Astrocyte (in vitro differentiated cells and primary cell): ENCODE results near the gene LGI2. TPM values are rescaled to one million over a fixed set of nuclear protein-coding genes. Genes with fewer than 3 reads are reported as not detected.

Source experiments
- DNase-seq: peaks from one replicate; pipeline ENCODE4 v3.0.0-alpha.2; 2010; ENCODE audit warnings: low read depth
- FAIRE-seq: peaks from 2 replicates; lab custom pipeline; 2011; peaks lifted over from hg19 to GRCh38; lab: Jason Lieb, UNC
- H2AFZ ChIP-seq: 2 replicates; pipeline ENCODE4 v1.6.0; 2012; ENCODE audit warnings: low read depth, low read length, inconsistent platforms
- H3K27ac ChIP-seq: 2 replicates; pipeline ENCODE4 v1.5.1; 2011; ENCODE audit warnings: low read depth, low read length, inconsistent platforms
- H3K27me3 ChIP-seq: 2 replicates; pipeline ENCODE4 v1.6.0; 2011; ENCODE audit warnings: low read length, inconsistent platforms; ENCODE audit not compliant: insufficient read depth
- H3K36me3 ChIP-seq: 2 replicates; pipeline ENCODE4 v1.5.1; 2011; ENCODE audit warnings: low read length, inconsistent platforms; ENCODE audit not compliant: insufficient read depth
- H3K4me1 ChIP-seq: 2 replicates; pipeline ENCODE4 v1.5.1; 2011; ENCODE audit warnings: low read length, inconsistent platforms; ENCODE audit not compliant: insufficient read depth
- H3K4me2 ChIP-seq: 2 replicates; pipeline ENCODE4 v1.6.0; 2012; ENCODE audit warnings: low read length, inconsistent platforms
- H3K4me3 ChIP-seq: 2 replicates; pipeline ENCODE4 v1.5.1; 2011; ENCODE audit warnings: low read depth, mild to moderate bottlenecking, low read length, inconsistent platforms; ENCODE audit not compliant: insufficient read depth
- H3K79me2 ChIP-seq: 2 replicates; pipeline ENCODE4 v1.6.0; 2012; ENCODE audit warnings: mild to moderate bottlenecking, low read length, inconsistent platforms; ENCODE audit not compliant: insufficient read depth
- H3K9ac ChIP-seq: 2 replicates; pipeline ENCODE4 v1.6.0; 2012; ENCODE audit warnings: mild to moderate bottlenecking, low read length, inconsistent platforms
- H3K9me3 ChIP-seq: 2 replicates; pipeline ENCODE4 v1.5.1; 2012; ENCODE audit warnings: low read depth, mild to moderate bottlenecking, low read length, inconsistent platforms; ENCODE audit not compliant: insufficient read depth
- H4K20me1 ChIP-seq: 2 replicates; pipeline ENCODE4 v1.6.0; 2012; ENCODE audit warnings: low read length, inconsistent platforms; ENCODE audit not compliant: insufficient read depth
- H3K27ac Mint-ChIP-seq: one replicate; pipeline ENCODE4 v1.8.0; 2021; ENCODE audit warnings: mild to moderate bottlenecking, mixed read lengths; ENCODE audit not compliant: unreplicated experiment
- H3K27me3 Mint-ChIP-seq: one replicate; pipeline ENCODE4 v1.8.0; 2021; ENCODE audit warnings: low read depth, mixed read lengths; ENCODE audit not compliant: unreplicated experiment
- H3K36me3 Mint-ChIP-seq: one replicate; pipeline ENCODE4 v1.8.0; 2021; ENCODE audit warnings: low read depth, mixed read lengths; ENCODE audit not compliant: unreplicated experiment
- H3K4me1 Mint-ChIP-seq: one replicate; pipeline ENCODE4 v1.8.0; 2021; ENCODE audit warnings: low read depth, mixed read lengths; ENCODE audit not compliant: unreplicated experiment
- H3K4me3 Mint-ChIP-seq: one replicate; pipeline ENCODE4 v1.8.0; 2021; ENCODE audit warnings: mild to moderate bottlenecking, moderate library complexity, mixed read lengths; ENCODE audit not compliant: unreplicated experiment
- H3K9me3 Mint-ChIP-seq: one replicate; pipeline ENCODE4 v1.8.0; 2021; ENCODE audit warnings: mild to moderate bottlenecking, mixed read lengths; ENCODE audit not compliant: unreplicated experiment
- CTCF ChIP-seq: IDR thresholded peaks from 2 replicates; pipeline ENCODE4 v1.5.1; 2011; ENCODE audit warnings: low read depth, mild to moderate bottlenecking, inconsistent platforms, low read length, moderate library complexity; ENCODE audit not compliant: insufficient read depth
- EZH2 ChIP-seq: IDR thresholded peaks from 2 replicates; pipeline ENCODE4 v1.6.1; 2012; ENCODE audit warnings: mild to moderate bottlenecking, low read length, inconsistent platforms; ENCODE audit not compliant: insufficient read depth
- total RNA-seq: library from RNA; stranded (reverse); gene quantifications from 2 replicates; pipeline ENCODE4 v1.2.1, GENCODE V29; 2021

The LGI2 gene
- total RNA-seq, 1 donor from 2014 or later = 0.27 TPM

GRCh38 chr4:25011135-25011866, 19.4 kb downstream of the LGI2 start:
- Mint-ChIP-seq H3K27ac (no peak overlapping the region), H3K27me3 (peaks cover 27% of the 10 kb centered on the region)

GRCh38 chr4:25007598-25007997, 23.1 kb downstream of the LGI2 start:
- no peaks in the 10 kb centered on the region for H4K20me1 ChIP-seq
- DNase-seq = no peak
- H3K9ac ChIP-seq = no peak overlapping the region
- Mint-ChIP-seq H3K27me3 (peaks cover 16% of the 10 kb centered on the region), H3K9me3 (peaks cover 8% of the 10 kb centered on the region), H3K36me3 (no peaks in the 10 kb centered on the region), H3K4me3 (no peak overlapping the region), H3K4me1 (peaks cover 7% of the 10 kb centered on the region), H3K27ac (peak overlapping the region; percentile 20)
- H3K4me1 ChIP-seq = no peaks in the 10 kb centered on the region
- peaks cover 10% of the 10 kb centered on the region for H3K27me3 ChIP-seq
- H3K79me2 ChIP-seq = no peaks in the 10 kb centered on the region
- H3K36me3 ChIP-seq = no peaks in the 10 kb centered on the region
- no peak overlapping the region for H3K27ac ChIP-seq
- no peak overlapping the region for H2AFZ ChIP-seq
- FAIRE-seq = no peak
- no peaks in the 10 kb centered on the region for H3K9me3 ChIP-seq
- TF ChIP-seq CTCF (no peak), EZH2 (no peak)
- no peak overlapping the region for H3K4me2 ChIP-seq
- H3K4me3 ChIP-seq = no peak overlapping the region

More at GRCh38 chr4:25011135-25011866, 19.4 kb downstream of the LGI2 start:
- DNase-seq (no peak), FAIRE-seq (no peak)
- H3K36me3 ChIP-seq = no peaks in the 10 kb centered on the region
- no peak overlapping the region for H3K4me3 ChIP-seq
- TF ChIP-seq CTCF (no peak), EZH2 (no peak)
- peaks cover 14% of the 10 kb centered on the region for H3K27me3 ChIP-seq
- no peaks in the 10 kb centered on the region for H3K79me2 ChIP-seq
- no peak overlapping the region for H3K27ac ChIP-seq
- Mint-ChIP-seq H3K4me1 (peaks cover 3% of the 10 kb centered on the region), H3K36me3 (no peaks in the 10 kb centered on the region), H3K4me3 (no peak overlapping the region), H3K9me3 (peaks cover 5% of the 10 kb centered on the region)
- H4K20me1 ChIP-seq = no peaks in the 10 kb centered on the region
- no peak overlapping the region for H3K4me2 ChIP-seq
- H3K9me3 ChIP-seq = no peaks in the 10 kb centered on the region
- no peaks in the 10 kb centered on the region for H3K4me1 ChIP-seq
- no peak overlapping the region for H2AFZ ChIP-seq
- no peak overlapping the region for H3K9ac ChIP-seq

- no peaks in the 10 kb centered on the region for H3K79me2 ChIP-seq
- peaks cover 24% of the 10 kb centered on the region for H3K4me1 Mint-ChIP-seq
- no peak for FAIRE-seq
Measured at GRCh38 chr4:25002681-25003080, 28.1 kb downstream of the LGI2 start.

More at GRCh38 chr4:25002681-25003080, 28.1 kb downstream of the LGI2 start:
- no peaks in the 10 kb centered on the region for H4K20me1 ChIP-seq
- no peak overlapping the region for H3K4me3 Mint-ChIP-seq
- H3K27me3 Mint-ChIP-seq = peaks cover 3% of the 10 kb centered on the region
- H3K27ac Mint-ChIP-seq = no peak overlapping the region
- no peaks in the 10 kb centered on the region for H3K9me3 ChIP-seq
- H3K9ac ChIP-seq = no peak overlapping the region
- no peak overlapping the region for H3K27ac ChIP-seq
- H3K4me3 ChIP-seq = no peak overlapping the region
- H3K4me2 ChIP-seq = no peak overlapping the region
- H3K36me3 ChIP-seq = no peaks in the 10 kb centered on the region
- H3K9me3 Mint-ChIP-seq = peaks cover 3% of the 10 kb centered on the region
- H2AFZ ChIP-seq = no peak overlapping the region
- H3K4me1 ChIP-seq = no peaks in the 10 kb centered on the region
- H3K36me3 Mint-ChIP-seq = no peaks in the 10 kb centered on the region
- peak; percentile 8 for DNase-seq
- TF ChIP-seq EZH2 = no peak
- no peak for TF ChIP-seq CTCF
- H3K27me3 ChIP-seq = peaks cover 6% of the 10 kb centered on the region
